Subcutaneous abdominal adipose tissue (tissue), 5 donors: Measurements from ENCODE around the gene ERF.
A peak's percentile ranks its signal among the peaks of the same experiment; 100 is the strongest.
"Not testable (repeated sequence)": the region's sequence is repeated elsewhere in the genome, so short reads cannot be mapped to it uniquely, and the experiment has no call there.

ENCODE experiments used
- H3K27ac ChIP-seq: one replicate; pipeline ENCODE4 v1.7.0; 2013; ENCODE audit warnings: low read depth, mild to moderate bottlenecking, inconsistent platforms, low read length, moderate library complexity
- H3K27me3 ChIP-seq, 5 donors: one replicate each; pipeline ENCODE4 v1.7.0; 2013; ENCODE audit warnings: low read length in 5 of 5, inconsistent platforms in 1 of 5; ENCODE audit not compliant: control insufficient read depth in 5 of 5, insufficient read depth in 4 of 5
- H3K36me3 ChIP-seq, 5 donors: one replicate each; pipeline ENCODE4 v1.7.0; 2013; ENCODE audit warnings: low read length in 5 of 5; ENCODE audit not compliant: control insufficient read depth in 5 of 5, insufficient read depth in 5 of 5
- H3K4me1 ChIP-seq, 5 donors: one replicate each; pipeline ENCODE4 v1.7.0; 2013; ENCODE audit warnings: low read length in 5 of 5, mild to moderate bottlenecking in 3 of 5, moderate library complexity in 1 of 5; ENCODE audit not compliant: control insufficient read depth in 5 of 5, insufficient read depth in 5 of 5
- H3K4me3 ChIP-seq, 5 donors: one replicate each; pipeline ENCODE4 v1.7.0; 2013; ENCODE audit warnings: low read length in 5 of 5, low read depth in 1 of 5
- H3K9ac ChIP-seq, 5 donors: one replicate each; pipeline ENCODE4 v1.7.0; 2013; ENCODE audit warnings: low read length in 5 of 5, mild to moderate bottlenecking in 4 of 5, moderate library complexity in 3 of 5
- H3K9me3 ChIP-seq, 5 donors: one replicate each; pipeline ENCODE4 v1.7.0; 2013; ENCODE audit warnings: low read length in 5 of 5; ENCODE audit not compliant: control insufficient read depth in 5 of 5
- donor health status: healthy.
- donor health status: healthy.
- donor health status: healthy.
- donor health status: healthy.
- donor health status: healthy.

The ERF gene

GRCh38 chr19:42257842-42258241 lies 2.9 kb upstream of the ERF start:
- not testable (repeated sequence) for H3K4me3 ChIP-seq, H3K27me3 ChIP-seq, H3K9ac ChIP-seq, H3K36me3 ChIP-seq, H3K9me3 ChIP-seq, H3K27ac ChIP-seq
- peaks cover 0 to 21% (median 18%) of the 10 kb centered on the region in 5 donors for H3K4me1 ChIP-seq

GRCh38 chr19:42255766-42256745 lies 1.1 kb upstream of the ERF start:
- Histone ChIP-seq H3K27ac (peak overlapping the region; percentile 80), H3K4me3 (peak overlapping the region; percentile 60 to 92 (median 74)), H3K27me3 (peaks cover 0 to 3% (median 0%) of the 10 kb centered on the region in 5 donors), H3K9me3 (no peaks in the 10 kb centered on the region), H3K36me3 (no peaks in the 10 kb centered on the region), H3K4me1 (peaks cover 0 to 38% (median 35%) of the 10 kb centered on the region in 5 donors), H3K9ac (peak overlapping the region in 4 of 5 donors; percentile 48 to 71 (median 66))

- Histone ChIP-seq H3K4me1 (peaks cover 8 to 55% (median 48%) of the 10 kb centered on the region in 5 donors), H3K36me3 (peaks cover 0 to 12% (median 7%) of the 10 kb centered on the region in 5 donors), H3K4me3 (peak overlapping the region in 4 of 5 donors; percentile 80 to 92 (median 86)), H3K9ac (peak overlapping the region in 4 of 5 donors; percentile 83 to 92 (median 90)), H3K27me3 (peaks cover 0 to 3% (median 0%) of the 10 kb centered on the region in 5 donors), H3K9me3 (no peaks in the 10 kb centered on the region), H3K27ac (peak overlapping the region; percentile 84)
Measured at GRCh38 chr19:42254089-42254849, 659 bp downstream of the ERF start.

GRCh38 chr19:42253245-42254088 lies 1.5 kb downstream of the ERF start:
- Histone ChIP-seq H3K9ac (peak overlapping the region in 4 of 5 donors; percentile 64 to 89 (median 74)), H3K4me1 (peaks cover 8 to 55% (median 48%) of the 10 kb centered on the region in 5 donors), H3K27ac (peak overlapping the region; percentile 84), H3K4me3 (peak overlapping the region; percentile 77 to 92 (median 85)), H3K27me3 (peaks cover 0 to 3% (median 0%) of the 10 kb centered on the region in 5 donors), H3K36me3 (peaks cover 0 to 20% (median 14%) of the 10 kb centered on the region in 5 donors), H3K9me3 (no peaks in the 10 kb centered on the region)

- Histone ChIP-seq H3K9ac (peak overlapping the region; percentile 17 to 78 (median 71)), H3K36me3 (peaks cover 0 to 23% (median 14%) of the 10 kb centered on the region in 5 donors), H3K4me1 (peaks cover 8 to 55% (median 48%) of the 10 kb centered on the region in 5 donors)
Measured at GRCh38 chr19:42252365-42253244, 2.3 kb downstream of the ERF start.

GRCh38 chr19:42251572-42252358 lies 3.2 kb downstream of the ERF start:
- peak overlapping the region in 4 of 5 donors; percentile 35 to 82 (median 59) for H3K4me3 ChIP-seq
- peak overlapping the region; percentile 44 for H3K27ac ChIP-seq
- H3K36me3 ChIP-seq = peaks cover 0 to 24% (median 18%) of the 10 kb centered on the region in 5 donors
- peak overlapping the region in 2 of 5 donors; percentile 12 to 31 for H3K9ac ChIP-seq
- H3K9me3 ChIP-seq = no peaks in the 10 kb centered on the region
- peaks cover 0 to 3% (median 0%) of the 10 kb centered on the region in 5 donors for H3K27me3 ChIP-seq
- H3K4me1 ChIP-seq = peaks cover 11 to 57% (median 49%) of the 10 kb centered on the region in 5 donors

More at GRCh38 chr19:42252365-42253244, 2.3 kb downstream of the ERF start:
- H3K4me3 ChIP-seq = peak overlapping the region; percentile 73 to 82 (median 77)
- peak overlapping the region; percentile 76 for H3K27ac ChIP-seq
- no peaks in the 10 kb centered on the region for H3K9me3 ChIP-seq
- peaks cover 0 to 3% (median 0%) of the 10 kb centered on the region in 5 donors for H3K27me3 ChIP-seq

- H3K9ac ChIP-seq = peak overlapping the region in 2 of 5 donors; percentile 11 to 53
- H3K27ac ChIP-seq = peak overlapping the region; percentile 76
- H3K36me3 ChIP-seq = peaks cover 0 to 26% (median 18%) of the 10 kb centered on the region in 5 donors
- peak overlapping the region in 3 of 5 donors; percentile 27 to 54 (median 49) for H3K4me3 ChIP-seq
- H3K27me3 ChIP-seq = peaks cover 0 to 3% (median 0%) of the 10 kb centered on the region in 5 donors
- no peaks in the 10 kb centered on the region for H3K9me3 ChIP-seq
- peaks cover 13 to 61% (median 52%) of the 10 kb centered on the region in 5 donors for H3K4me1 ChIP-seq
Measured at GRCh38 chr19:42250666-42251531, 4.0 kb downstream of the ERF start.
